ENCODE results near the gene RFTN1. TPM values are rescaled to one million over a fixed set of nuclear protein-coding genes. Genes with fewer than 3 reads are reported as not detected.

The RFTN1 gene
- total and polyA plus RNA-seq, 2 donors (not counting 1 experiment from before 2014, with no cell fraction given) = 32.4 to 156 TPM

GRCh38 chr3:16411441-16411840 is 102.1 kb downstream of the RFTN1 start:
- Mint-ChIP-seq H3K27ac (no peak overlapping the region), H3K4me1 (peaks cover 45% of the 10 kb centered on the region), H3K4me3 (peak overlapping the region; percentile 30), H3K27me3 (no peaks in the 10 kb centered on the region), H3K9me3 (ENCODE audit: insufficient read depth) (no peaks in the 10 kb centered on the region)
- ChIA-PET CTCF (no interaction called here), POLR2A (no interaction called here)
- Histone ChIP-seq H3K4me3 (ENCODE audit: control extremely low read depth in 1 of 5, extremely low read depth in 1 of 5, insufficient read depth in 1 of 5, low read depth in 2 of 5, low read length in 4 of 5) (no peak overlapping the region), H3K79me2 (ENCODE audit: control insufficient read depth, insufficient read depth, low read length) (peaks cover 92% of the 10 kb centered on the region), H3K27me3 (replicated peaks in 1 of 4; ENCODE audit: control extremely low read depth in 1 of 4, control insufficient read depth in 3 of 4, insufficient read depth in 4 of 4, low read length in 3 of 4) (no peaks in the 10 kb centered on the region), H3K36me3 (replicated peaks in 1 of 2; ENCODE audit: control extremely low read depth in 1 of 2, control insufficient read depth in 1 of 2, extremely low read depth in 1 of 2, insufficient read depth in 2 of 2, low read length in 1 of 2) (peaks cover 0 to 24% of the 10 kb centered on the region in 2 experiments), H3K4me2 (replicated peaks; ENCODE audit: low read depth, low read length, poor library complexity, severe bottlenecking) (peak overlapping the region; percentile 44), H3K9ac (ENCODE audit: low read length) (no peak overlapping the region), H4K20me1 (ENCODE audit: control insufficient read depth, insufficient read depth, low read length, poor library complexity, severe bottlenecking) (peaks cover 38% of the 10 kb centered on the region), H3K9me3 (ENCODE audit: control extremely low read depth in 1 of 3, control insufficient read depth in 2 of 3, insufficient read depth in 1 of 3, low read length in 2 of 3) (no peaks in the 10 kb centered on the region), H3K27ac (ENCODE audit: low read length in 2 of 2) (peak overlapping the region in 1 of 2 donors; percentile 54), H2AFZ (ENCODE audit: insufficient read depth, low read depth, low read length, poor library complexity, severe bottlenecking) (no peak overlapping the region), H3K4me1 (ENCODE audit: control insufficient read depth in 2 of 2, insufficient read depth in 2 of 2, low read length in 2 of 2) (peaks cover 25 to 29% of the 10 kb centered on the region in 2 donors)
- intact Hi-C loops (cut with micrococcal nuclease) = loop anchor here (5.0 kb wide), 1 partner anchor 46 kb away; no protein-coding TSS in a partner anchor
- ATAC-seq (ENCODE audit: low read depth) (no peak), DNase-seq (no peak)
- no peak for TF ChIP-seq EZH2 (IDR thresholded peaks at IDR 0.05; ENCODE audit: borderline replicate concordance, insufficient read depth, low read depth, low read length, poor library complexity, severe bottlenecking)
- TF ChIP-seq CTCF (IDR thresholded peaks at IDR 0.05) = no peak
- no CpG with 5 or more reads among the region's 2 CpGs for WGBS (ENCODE audit: insufficient coverage)

- Histone ChIP-seq H3K9me3 (ENCODE audit: control extremely low read depth in 1 of 3, control insufficient read depth in 2 of 3, insufficient read depth in 1 of 3, low read length in 2 of 3) (no peaks in the 10 kb centered on the region), H3K27ac (ENCODE audit: low read length in 2 of 2) (peak overlapping the region in 1 of 2 donors; percentile 54), H3K79me2 (ENCODE audit: control insufficient read depth, insufficient read depth, low read length) (peaks cover 84% of the 10 kb centered on the region), H4K20me1 (ENCODE audit: control insufficient read depth, insufficient read depth, low read length, poor library complexity, severe bottlenecking) (peaks cover 38% of the 10 kb centered on the region), H3K27me3 (replicated peaks in 1 of 4; ENCODE audit: control extremely low read depth in 1 of 4, control insufficient read depth in 3 of 4, insufficient read depth in 4 of 4, low read length in 3 of 4) (no peaks in the 10 kb centered on the region), H2AFZ (ENCODE audit: insufficient read depth, low read depth, low read length, poor library complexity, severe bottlenecking) (no peak overlapping the region), H3K4me3 (ENCODE audit: control extremely low read depth in 1 of 5, extremely low read depth in 1 of 5, insufficient read depth in 1 of 5, low read depth in 2 of 5, low read length in 4 of 5) (no peak overlapping the region), H3K36me3 (replicated peaks in 1 of 2; ENCODE audit: control extremely low read depth in 1 of 2, control insufficient read depth in 1 of 2, extremely low read depth in 1 of 2, insufficient read depth in 2 of 2, low read length in 1 of 2) (peaks cover 0 to 31% of the 10 kb centered on the region in 2 experiments), H3K4me2 (replicated peaks; ENCODE audit: low read depth, low read length, poor library complexity, severe bottlenecking) (no peak overlapping the region), H3K4me1 (ENCODE audit: control insufficient read depth in 2 of 2, insufficient read depth in 2 of 2, low read length in 2 of 2) (peaks cover 25 to 29% of the 10 kb centered on the region in 2 donors), H3K9ac (ENCODE audit: low read length) (no peak overlapping the region)
- DNase-seq (no peak), ATAC-seq (ENCODE audit: low read depth) (no peak)
- H3K27ac Mint-ChIP-seq = no peak overlapping the region
- TF ChIP-seq EZH2 (IDR thresholded peaks at IDR 0.05; ENCODE audit: borderline replicate concordance, insufficient read depth, low read depth, low read length, poor library complexity, severe bottlenecking) (no peak), CTCF (IDR thresholded peaks at IDR 0.05) (no peak)
- H3K9me3 Mint-ChIP-seq (ENCODE audit: insufficient read depth) = no peaks in the 10 kb centered on the region
- H3K4me1 Mint-ChIP-seq = peaks cover 38% of the 10 kb centered on the region
- ChIA-PET CTCF (no interaction called here), POLR2A (no interaction called here)
- H3K27me3 Mint-ChIP-seq = no peaks in the 10 kb centered on the region
- no peak overlapping the region for H3K4me3 Mint-ChIP-seq
- 86% methylated on average over 2 of the region's 3 CpGs for whole genome bisulfite sequencing (ENCODE audit: insufficient coverage)
- intact Hi-C loops (cut with micrococcal nuclease) = loop anchor here (5.0 kb wide), 1 partner anchor 47 kb away; no protein-coding TSS in a partner anchor
These were observed 102.8 kb downstream of the RFTN1 start for GRCh38 chr3:16410659-16411058.
